ENCODE results near the gene SLC7A10. TPM values are rescaled to one million over a fixed set of nuclear protein-coding genes. Genes with fewer than 3 reads are reported as not detected.

SLC7A10 gene
- total RNA-seq, 1 donor from 2014 or later = not detected

DNA sequence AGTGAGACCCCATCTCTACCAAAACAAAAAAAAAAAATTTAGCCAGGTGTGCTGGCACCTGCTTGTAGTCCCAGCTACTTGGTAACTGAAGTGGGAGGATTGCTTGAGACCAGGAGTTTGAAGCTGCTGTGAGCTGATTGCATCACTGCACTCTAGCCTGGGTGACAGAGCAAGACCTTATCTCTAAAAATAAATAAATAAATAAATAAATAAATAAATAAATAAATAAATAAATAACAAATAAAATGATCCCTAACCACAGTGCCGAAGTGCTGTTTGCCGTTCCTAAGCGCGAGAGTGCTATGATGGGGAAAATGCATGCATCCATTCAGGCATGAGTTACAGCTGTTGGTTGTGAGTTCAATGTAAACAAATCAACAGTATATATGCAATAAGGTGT is 66.5 kb downstream of the SLC7A10 start:
- Mint-ChIP-seq H3K36me3 (ENCODE audit: low read depth) (peaks cover 6% of the 10 kb centered on the region), H3K4me3 (no peak overlapping the region), H3K4me1 (ENCODE audit: low read depth) (peaks cover 37% of the 10 kb centered on the region), H3K9me3 (no peaks in the 10 kb centered on the region), H3K27ac (no peak overlapping the region), H3K27me3 (ENCODE audit: insufficient read depth) (peaks cover 2% of the 10 kb centered on the region)
- intact Hi-C loops (cut with micrococcal nuclease) = no loop called here
- DNase-seq (ENCODE audit: low spot score) = no peak

Other genes with a start within 250 kb of the SLC7A10 start
- 2.5 and 2.6 TPM in 2 replicates for gene RHPN2, start 161.0 kb downstream of the SLC7A10 start, total RNA-seq
- gene GPATCH1, start 144.7 kb downstream of the SLC7A10 start, total RNA-seq = 11.1 and 13.5 TPM in 2 replicates
- not detected in 2 replicates for gene WDR88, start 93.7 kb downstream of the SLC7A10 start, total RNA-seq
- 0.13 and 0.29 TPM in 2 replicates for gene LRP3, start 31.5 kb downstream of the SLC7A10 start, total RNA-seq
- 1.8 and 2.1 TPM in 2 replicates for gene CEBPA, start 76.7 kb upstream of the SLC7A10 start, total RNA-seq
- gene CEBPG, start 147.9 kb upstream of the SLC7A10 start, total RNA-seq = 30.4 and 31.3 TPM in 2 replicates